GM13976 (cell line): ENCODE data around the gene MCUB.

ENCODE experiments used
- DNase-seq: peaks from one replicate; pipeline ENCODE4 v3.0.0; 2012; ENCODE audit warnings: low spot score
- in situ Hi-C: fragments of 300-500 bp; cut with MboI; formaldehyde crosslinking; loops from one replicate; pipeline ENCODE4 v1.12.0; 2022; ENCODE audit warnings: low sequenced_read_pairs, mixed read lengths, inconsistent platforms; ENCODE audit not compliant: unreplicated experiment
- TF ChIP-seq, protein P1 (sequence below): IDR thresholded peaks from 2 replicates; pipeline ENCODE4 v1.5.1; 2012; ENCODE audit warnings: borderline replicate concordance, mild to moderate bottlenecking; ENCODE audit not compliant: insufficient read depth; ENCODE audit errors: extremely low read depth, missing control alignments, control extremely low read depth

Gene MCUB

DNA sequence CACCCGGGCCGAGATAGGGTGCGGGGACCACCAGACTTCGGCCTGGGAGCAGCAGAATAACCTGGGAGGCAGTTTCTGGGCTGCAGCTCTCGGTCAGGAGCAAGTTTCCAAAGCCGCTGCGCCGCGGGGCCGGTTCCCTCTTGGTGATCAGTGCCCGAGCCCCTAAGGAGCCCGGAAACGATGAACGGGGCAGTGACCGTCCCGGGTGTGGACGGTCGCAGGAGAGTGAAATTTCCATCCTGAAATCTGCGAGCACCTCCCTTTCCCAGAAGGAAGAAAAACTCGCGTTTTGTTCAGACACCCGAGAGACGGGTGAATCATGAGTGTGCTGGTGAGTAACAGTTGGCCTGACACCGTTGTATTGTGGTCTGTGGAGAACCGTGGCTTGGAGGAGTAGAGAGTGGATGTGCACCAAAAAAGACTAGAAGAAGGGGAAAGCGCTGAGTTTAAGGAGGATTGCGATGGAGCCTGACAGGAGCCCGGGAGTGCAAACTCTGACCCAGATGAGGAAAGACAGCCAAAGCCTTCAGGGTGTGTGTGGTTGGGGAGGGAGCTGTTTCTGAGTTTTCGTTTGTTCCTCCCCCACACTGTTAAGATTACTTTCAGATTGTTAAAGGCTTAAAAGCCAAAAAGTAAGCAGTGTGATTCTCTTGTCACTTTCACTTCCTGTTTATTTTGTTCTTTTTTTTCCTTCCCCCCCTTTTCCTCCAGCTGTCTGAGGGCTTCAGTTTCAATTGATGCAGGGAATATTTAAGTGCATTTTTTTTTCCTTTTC is 828 bp downstream of the MCUB start:
- DNase-seq, result peak; percentile 85
- TF ChIP-seq, protein P1, sequence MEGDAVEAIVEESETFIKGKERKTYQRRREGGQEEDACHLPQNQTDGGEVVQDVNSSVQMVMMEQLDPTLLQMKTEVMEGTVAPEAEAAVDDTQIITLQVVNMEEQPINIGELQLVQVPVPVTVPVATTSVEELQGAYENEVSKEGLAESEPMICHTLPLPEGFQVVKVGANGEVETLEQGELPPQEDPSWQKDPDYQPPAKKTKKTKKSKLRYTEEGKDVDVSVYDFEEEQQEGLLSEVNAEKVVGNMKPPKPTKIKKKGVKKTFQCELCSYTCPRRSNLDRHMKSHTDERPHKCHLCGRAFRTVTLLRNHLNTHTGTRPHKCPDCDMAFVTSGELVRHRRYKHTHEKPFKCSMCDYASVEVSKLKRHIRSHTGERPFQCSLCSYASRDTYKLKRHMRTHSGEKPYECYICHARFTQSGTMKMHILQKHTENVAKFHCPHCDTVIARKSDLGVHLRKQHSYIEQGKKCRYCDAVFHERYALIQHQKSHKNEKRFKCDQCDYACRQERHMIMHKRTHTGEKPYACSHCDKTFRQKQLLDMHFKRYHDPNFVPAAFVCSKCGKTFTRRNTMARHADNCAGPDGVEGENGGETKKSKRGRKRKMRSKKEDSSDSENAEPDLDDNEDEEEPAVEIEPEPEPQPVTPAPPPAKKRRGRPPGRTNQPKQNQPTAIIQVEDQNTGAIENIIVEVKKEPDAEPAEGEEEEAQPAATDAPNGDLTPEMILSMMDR, result no peak
- in situ Hi-C loops, result no loop called here

DNA sequence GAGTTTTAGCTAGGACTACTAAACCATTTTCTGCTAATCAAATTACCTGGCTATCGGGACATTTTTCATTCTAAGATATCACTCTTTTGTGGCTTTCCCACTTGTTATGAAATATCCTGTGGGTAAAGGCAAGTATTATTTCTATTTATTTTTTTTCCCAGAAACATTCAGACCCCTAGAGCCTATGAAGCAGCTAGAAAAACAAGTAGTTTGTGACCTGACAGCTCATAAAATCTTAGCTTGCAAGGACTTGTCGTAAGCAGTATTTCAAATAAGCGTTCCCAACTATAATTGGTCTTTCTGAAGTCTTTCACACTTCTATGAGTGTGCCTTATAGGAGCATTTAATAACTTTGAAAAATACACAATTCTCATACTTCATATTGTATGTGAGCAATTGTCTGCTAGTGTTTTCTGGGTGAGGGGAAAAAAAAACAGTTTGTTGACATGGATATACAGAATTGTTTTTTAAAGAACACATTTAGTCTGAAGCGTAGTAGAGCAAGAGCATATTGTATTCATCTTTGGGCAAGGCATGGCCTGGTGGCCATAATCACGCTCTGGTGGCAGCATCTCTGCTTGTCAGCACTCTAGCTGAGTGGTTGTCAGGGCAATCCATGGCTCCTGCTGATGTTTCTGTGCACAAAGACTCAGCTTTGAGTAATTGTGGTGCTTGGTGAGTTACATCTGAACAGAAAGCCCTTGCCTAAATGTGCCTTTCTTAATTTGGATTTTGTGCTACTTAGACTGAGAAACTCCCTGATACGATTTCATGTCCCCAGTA is 2.6 kb downstream of the MCUB start:
- in situ Hi-C loops, result no loop called here
- TF ChIP-seq, protein P1, result no peak
- DNase-seq, result no peak

DNA sequence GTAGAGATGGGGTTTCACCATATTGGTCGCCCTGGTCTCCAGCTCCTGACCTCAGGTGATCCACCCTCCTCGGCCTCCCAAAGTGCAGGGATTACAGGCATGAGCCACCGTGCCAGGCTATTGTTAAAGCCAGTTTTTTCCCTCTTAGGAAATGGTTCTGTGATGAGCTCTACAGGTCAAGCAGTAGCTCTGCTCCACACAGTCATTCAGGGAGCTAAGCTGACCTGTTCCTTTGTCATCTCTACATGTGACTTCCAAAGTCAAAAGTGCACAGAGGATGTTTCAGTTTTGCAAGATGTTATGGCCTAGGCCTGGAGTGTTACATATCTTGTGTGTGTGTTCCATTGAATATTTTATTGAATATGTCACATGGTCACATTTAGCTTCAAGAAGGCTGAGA is 11.4 kb downstream of the MCUB start:
- TF ChIP-seq, protein P1, result no peak
- DNase-seq, result no peak
- in situ Hi-C loops, result no loop called here

DNA sequence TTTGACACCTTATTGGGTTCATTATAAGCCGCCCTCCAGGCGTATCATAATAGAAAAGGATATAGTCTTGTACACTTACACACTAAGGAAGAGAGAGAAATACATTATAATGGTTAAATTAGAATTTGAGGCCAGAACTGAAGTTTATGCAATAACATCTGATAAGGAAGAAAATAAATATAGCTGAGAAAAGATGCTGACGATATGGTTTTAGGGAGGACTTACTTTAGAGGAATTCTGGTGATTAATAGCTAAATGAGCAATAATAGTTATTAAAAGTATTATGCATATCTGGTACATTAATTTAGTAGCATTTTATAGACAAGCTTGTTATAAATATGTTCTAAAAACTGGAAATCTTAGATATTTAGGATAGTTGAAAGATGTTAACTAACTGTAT is 12.1 kb downstream of the MCUB start:
- in situ Hi-C loops, result no loop called here
- TF ChIP-seq, protein P1, result no peak
- DNase-seq, result no peak

DNA sequence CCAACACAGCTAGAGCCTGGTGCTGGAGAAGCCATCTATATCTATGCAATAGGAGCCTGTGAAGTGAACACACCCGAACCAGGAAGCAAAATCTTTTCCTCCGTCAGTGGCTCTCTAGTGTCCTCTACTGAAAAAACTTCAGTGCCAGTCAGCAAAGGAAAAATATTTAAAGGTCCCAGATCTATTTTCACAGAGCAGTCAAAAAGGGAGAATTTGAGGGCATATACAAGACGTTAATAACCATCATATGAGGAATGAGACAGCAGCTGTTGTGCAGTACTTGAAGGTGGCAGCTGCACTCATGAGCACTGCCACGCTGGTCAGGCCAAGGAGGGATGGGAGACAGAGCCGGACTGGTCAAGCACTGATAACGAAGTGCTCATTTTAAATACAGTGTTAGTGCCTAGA is 14.4 kb downstream of the MCUB start:
- in situ Hi-C loops, result no loop called here
- no peak for DNase-seq
- TF ChIP-seq, protein P1, result no peak

DNA sequence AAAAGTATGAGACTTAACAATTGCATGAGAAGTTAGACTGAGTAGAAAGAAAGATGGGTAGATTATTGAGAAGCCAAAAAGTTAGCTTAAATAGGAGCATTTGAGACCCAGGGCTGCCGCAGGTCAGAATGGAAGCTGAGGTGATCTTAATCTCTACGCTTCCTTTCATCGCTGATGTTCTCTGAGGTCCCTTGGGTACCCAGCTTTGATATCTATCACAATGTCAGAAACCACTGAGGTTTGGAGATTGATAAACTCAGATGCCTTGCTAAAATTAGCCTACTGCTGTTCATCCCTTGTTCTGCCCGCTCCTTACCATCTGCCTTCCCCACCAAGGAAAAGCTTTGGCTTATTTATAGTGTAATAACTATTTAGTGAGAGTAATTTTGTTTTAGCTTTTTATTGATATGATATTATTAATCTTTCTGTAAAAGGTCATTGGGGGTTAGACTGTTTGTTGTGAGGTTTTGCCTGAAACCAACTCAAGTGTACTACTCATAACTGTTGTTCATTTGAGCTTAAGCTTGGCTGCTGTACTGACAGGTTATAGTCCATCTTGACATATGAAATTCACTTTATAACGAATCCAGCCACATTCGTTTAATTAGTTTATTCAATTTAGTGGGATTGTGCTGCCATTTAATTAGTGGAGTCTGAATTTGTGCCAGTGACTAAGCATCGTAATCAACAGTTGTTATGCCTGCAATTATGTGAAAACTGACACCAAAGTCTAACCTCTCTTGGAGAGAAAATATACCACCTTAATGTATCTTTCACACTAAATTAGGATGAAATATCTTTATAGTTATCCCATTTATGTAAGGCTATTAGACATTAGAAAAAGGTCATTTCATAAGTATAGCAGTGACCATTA is 15.1 kb downstream of the MCUB start:
- no peak for DNase-seq
- TF ChIP-seq, protein P1, result no peak
- in situ Hi-C loops, result no loop called here
